Measurements from ENCODE around the gene CUTA.

CUTA gene

GRCh38 chr6:33424855-33425667, 7.2 kb upstream of the CUTA start:
- DNase-seq (ENCODE audit: low read depth in 3 of 3, low spot score in 1 of 3), result no peak

GRCh38 chr6:33423777-33424176, 5.9 kb upstream of the CUTA start:
- DNase-seq (ENCODE audit: low read depth in 3 of 3, low spot score in 1 of 3), result no peak

- no peak for DNase-seq (ENCODE audit: low read depth in 3 of 3, low spot score in 1 of 3)
These were observed 3.4 kb upstream of the CUTA start for GRCh38 chr6:33421344-33421643.

GRCh38 chr6:33420491-33421343, 2.8 kb upstream of the CUTA start:
- no peak for DNase-seq (ENCODE audit: low read depth in 3 of 3, low spot score in 1 of 3)

- peak in 1 of 3 donors; percentile 45 for DNase-seq (ENCODE audit: low read depth in 3 of 3, low spot score in 1 of 3)
These were observed 1.9 kb upstream of the CUTA start, which contains the start of gene SYNGAP1 for GRCh38 chr6:33419580-33420490. Gene SYNGAP1 (plus strand): TSS chr6:33420065. CDS start chr6:33420265, 200 bp downstream.

GRCh38 chr6:33418690-33419291, 884 bp upstream of the CUTA start:
- DNase-seq (ENCODE audit: low read depth in 3 of 3, low spot score in 1 of 3), result no peak

GRCh38 chr6:33417128-33417902, 592 bp downstream of the CUTA start:
- DNase-seq (ENCODE audit: low read depth in 3 of 3, low spot score in 1 of 3), result no peak

- no peak for DNase-seq (ENCODE audit: low read depth in 3 of 3, low spot score in 1 of 3)
These were observed 1.4 kb downstream of the CUTA start for GRCh38 chr6:33416386-33417127.

- no peak for DNase-seq (ENCODE audit: low read depth in 3 of 3, low spot score in 1 of 3)
These were observed 2.1 kb downstream of the CUTA start for GRCh38 chr6:33415831-33416230.

- no peak for DNase-seq (ENCODE audit: low read depth in 3 of 3, low spot score in 1 of 3)
These were observed 3.2 kb downstream of the CUTA start for GRCh38 chr6:33414592-33415271.

GRCh38 chr6:33413241-33414120, 4.4 kb downstream of the CUTA start:
- DNase-seq (ENCODE audit: low read depth in 3 of 3, low spot score in 1 of 3), result no peak

GRCh38 chr6:33412140-33413009, 5.5 kb downstream of the CUTA start:
- DNase-seq (ENCODE audit: low read depth in 3 of 3, low spot score in 1 of 3), result no peak

GRCh38 chr6:33411632-33412005, 6.3 kb downstream of the CUTA start:
- DNase-seq (ENCODE audit: low read depth in 3 of 3, low spot score in 1 of 3), result no peak

- DNase-seq (ENCODE audit: low read depth in 3 of 3, low spot score in 1 of 3), result peak in 1 of 3 donors; percentile 61
These were observed 6.9 kb downstream of the CUTA start, which contains the start of gene PHF1 for GRCh38 chr6:33410711-33411631. Gene PHF1 (plus strand): TSS chr6:33411014. CDS start chr6:33412264, 1,250 bp downstream.

GRCh38 chr6:33410050-33410710, 7.7 kb downstream of the CUTA start:
- peak; percentile 96 to 98 (median 97) for DNase-seq (ENCODE audit: low read depth in 3 of 3, low spot score in 1 of 3)

Data from stimulated activated CD4-positive, alpha-beta T cell treated with anti-CD3 and anti-CD28 coated beads, TNF-alpha, amount 100 ng/mL, for 1 hour (primary cell).